ENCODE results near the gene ARMC9.
"Not testable (repeated sequence)": the region's sequence is repeated elsewhere in the genome, so short reads cannot be mapped to it uniquely, and the experiment has no call there.

ARMC9 gene

GRCh38 chr2:231348173-231348572, 149.7 kb downstream of the ARMC9 start:
- DNase-seq, result no peak

DNA sequence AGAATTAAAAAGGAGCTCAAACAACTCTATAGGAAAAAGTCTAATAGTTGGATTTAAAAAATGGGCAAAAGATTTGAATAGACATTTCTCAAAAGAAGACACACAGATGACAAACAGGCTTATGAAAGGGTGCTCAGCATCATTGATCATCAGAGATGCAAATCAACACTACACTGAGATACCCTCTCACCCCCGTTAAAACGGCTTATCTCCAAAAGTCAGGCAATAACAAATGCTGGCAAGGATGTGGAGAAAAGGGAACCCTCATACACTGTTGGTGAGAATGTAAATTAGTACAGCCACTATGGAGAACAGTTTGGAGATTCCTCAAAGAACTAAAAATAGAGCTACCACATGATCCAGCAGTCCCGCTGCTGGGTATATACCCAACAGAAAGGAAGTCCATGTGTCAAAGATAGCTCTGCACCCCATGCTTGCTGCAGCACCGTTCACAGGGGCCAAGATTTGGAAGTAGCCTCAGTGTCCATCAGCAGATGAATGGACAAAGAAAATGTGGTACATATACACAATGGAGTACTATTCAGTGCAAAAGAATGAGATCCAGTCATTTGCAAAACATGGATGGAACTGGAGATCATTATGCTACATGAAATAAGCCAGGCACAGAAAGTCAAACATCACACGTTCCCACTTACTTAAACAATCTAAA, 150.4 kb downstream of the ARMC9 start:
- DNase-seq, result no peak

DNA sequence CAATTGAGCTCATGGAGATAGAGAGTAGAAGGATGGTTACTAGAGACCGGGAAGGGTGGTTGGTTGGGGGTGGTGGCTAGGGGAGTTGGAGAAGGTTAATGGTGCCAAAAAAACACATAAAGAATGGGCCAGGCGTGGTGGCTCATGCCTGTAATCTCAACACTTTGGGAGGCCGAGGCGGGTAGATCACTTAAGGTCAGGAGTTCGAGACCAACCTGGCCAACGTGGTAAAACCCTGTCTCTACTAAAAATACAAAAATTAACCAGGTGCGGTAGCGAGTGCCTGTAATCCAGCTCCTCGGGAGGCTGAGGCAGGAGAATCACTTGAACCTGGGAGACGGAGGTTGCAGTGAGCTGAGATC, 150.9 kb downstream of the ARMC9 start:
- not testable (repeated sequence) for DNase-seq

DNA sequence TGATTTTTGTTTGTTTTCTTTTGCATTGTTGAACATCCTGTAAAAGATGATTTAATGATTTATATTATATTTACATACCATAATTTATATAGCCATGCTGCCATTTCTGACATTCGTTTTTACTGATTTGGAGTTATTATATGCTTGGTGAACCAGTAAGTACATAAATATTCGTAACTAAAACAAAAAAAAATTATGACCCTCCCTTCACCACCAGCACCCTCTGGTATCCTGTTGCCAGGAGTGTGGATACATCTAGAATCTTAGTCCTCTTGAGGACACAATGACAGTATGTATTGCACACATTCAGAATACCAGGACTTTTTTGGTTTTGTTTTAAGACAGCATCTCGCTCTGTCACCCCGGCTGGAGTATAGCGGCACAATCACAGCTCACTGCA, 153.2 kb downstream of the ARMC9 start:
- no peak for DNase-seq

GRCh38 chr2:231353469-231353868, 155.0 kb downstream of the ARMC9 start:
- DNase-seq, result no peak

DNA sequence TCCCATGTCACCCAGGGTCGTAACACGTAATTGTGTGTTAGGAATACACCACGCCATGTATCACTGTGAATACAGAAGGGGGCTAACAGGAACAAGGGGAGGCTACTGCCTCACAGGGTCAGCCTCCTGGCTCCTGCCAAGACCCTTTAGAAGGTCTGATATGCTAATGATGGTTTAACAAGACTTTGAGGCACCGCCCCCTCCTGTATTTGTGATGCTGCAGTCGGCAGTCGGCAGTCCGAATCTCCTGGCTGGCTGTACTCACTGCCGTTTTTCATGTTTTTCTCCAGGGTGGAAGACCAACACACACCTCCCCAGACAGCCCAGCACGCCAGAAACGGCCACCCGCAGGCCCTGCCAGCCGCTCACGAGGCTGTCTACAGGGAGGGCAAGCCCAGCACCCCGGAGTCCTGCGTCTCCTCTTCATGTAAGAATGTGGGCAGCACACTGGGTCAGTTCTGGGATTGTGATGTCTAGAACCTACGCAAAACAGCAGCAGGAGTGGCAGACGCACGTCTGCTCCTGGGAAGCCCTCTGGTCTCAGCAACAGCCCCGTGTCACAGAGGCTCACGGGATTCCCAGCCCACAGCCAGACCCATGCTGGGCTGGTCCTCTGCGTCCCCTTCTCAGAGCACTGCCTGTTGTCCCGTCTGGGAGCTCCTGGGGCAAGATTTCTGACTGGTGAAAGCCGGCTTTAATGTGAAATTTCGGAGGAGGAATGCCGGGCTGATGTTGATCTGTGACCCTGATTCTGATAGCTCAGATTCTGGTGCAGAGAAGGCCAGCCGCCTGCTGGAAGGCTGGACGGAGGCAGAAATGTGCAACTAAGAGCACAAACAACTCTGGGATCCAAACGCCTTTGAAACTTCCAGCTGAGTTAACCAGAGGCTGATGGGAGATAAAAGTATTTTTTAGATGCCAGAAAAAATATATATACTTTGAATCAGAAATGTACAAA, 157.4 kb downstream of the ARMC9 start:
- DNase-seq, result no peak

DNA sequence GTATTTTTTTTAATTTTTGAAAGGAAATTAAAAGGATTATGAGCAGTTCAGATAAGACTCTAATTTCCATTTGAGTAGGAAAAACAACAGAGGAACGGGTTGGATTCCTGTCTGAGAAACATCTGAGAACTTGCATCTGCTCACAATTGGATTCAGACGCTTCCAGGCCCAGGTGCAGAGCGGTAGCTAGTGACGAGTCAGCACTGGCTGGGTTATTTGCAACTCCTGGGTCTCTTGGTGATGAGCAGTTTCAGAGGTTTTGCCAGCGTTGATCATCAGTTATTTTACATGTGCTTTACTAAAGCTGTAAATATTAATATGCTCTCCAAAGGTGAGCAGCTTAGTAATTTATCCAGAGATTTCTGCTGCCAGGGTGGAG, 158.0 kb downstream of the ARMC9 start:
- no peak for DNase-seq

GRCh38 chr2:231357048-231357447, 158.6 kb downstream of the ARMC9 start:
- no peak for DNase-seq

DNA sequence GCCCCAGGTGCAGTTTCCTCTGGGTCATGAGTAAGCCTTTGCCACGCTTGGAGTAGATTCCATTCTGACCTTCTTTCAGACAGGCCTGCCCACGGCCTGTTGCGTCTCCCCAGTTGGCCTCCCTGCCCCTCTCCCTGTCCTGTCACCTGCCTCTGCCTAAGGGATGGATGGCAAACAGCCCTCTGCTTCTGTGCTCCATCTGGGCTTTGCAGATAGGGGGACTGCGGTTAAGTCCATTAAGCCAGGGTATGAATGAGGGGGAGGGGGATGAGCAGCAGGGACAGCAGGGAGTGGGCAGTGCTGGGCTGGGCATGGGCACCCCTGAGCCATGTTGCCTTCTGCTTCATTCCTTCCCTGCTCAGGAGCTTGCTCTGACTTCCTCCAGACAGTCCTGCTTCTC, 159.5 kb downstream of the ARMC9 start:
- DNase-seq, result no peak

DNA sequence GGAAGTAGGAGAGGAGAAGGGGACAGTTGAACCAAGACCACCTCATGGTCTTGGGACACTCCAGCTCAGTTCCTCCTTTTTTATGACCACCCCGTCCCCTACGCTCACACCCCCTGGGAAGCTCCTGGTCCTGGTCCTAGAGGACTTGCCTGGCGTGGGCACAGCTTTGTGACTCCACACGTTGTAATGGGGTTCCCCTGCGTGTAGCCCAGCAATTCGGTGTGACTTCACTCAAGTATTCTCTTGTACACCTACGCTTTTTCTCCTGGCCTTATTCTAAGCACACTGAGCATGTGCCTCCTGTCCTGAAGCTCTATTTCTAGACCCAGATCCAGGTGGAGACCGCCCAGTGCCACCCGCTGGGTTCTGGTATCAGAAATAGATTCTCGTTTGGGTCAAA, 161.0 kb downstream of the ARMC9 start:
- DNase-seq, result no peak

DNA sequence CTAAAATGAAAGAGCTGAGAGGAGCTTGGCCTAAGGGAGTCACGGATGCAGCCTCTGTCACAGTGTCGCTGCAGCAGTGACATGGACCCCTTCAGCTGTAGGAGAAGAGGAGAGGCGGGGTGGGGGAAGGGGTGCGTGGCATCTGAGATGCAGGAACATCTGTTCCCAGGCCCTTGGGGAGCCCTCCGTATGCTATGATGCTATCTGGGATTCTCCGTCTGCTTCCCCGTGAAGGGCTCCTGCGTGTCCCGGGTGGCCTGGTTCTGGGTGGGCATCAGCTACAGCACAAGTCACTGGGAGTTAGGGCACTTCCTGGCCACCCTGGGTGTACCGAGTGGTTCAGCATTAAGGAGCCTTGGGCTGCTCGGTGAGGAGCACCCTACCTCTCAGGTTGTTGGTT, 161.5 kb downstream of the ARMC9 start:
- DNase-seq, result no peak

GRCh38 chr2:231360401-231360800, 162.0 kb downstream of the ARMC9 start:
- no peak for DNase-seq

DNA sequence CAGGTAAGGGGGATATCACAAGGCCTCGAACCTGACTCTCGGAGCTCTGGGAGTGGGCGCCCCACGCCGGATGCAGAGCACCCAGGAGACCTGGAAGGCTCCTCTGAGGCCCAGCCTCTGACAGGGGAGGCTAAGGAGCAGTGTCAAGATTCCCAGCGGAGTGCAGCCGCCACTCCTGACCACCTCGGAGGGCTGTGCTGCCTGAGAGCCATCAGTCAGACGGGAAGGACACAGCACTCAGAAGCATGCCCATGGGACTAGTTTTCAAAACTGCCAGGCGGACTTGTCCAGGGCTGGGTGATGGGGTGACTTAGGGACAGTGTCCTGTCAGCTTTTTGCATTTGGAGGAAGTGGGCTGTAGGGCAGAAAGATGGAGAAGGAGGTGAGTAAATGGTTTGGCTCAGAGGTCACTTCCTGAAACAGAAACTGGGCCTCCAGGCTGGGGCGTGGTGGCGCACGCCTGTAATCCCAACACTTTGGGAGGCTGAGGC, 162.5 kb downstream of the ARMC9 start:
- no peak for DNase-seq

DNA sequence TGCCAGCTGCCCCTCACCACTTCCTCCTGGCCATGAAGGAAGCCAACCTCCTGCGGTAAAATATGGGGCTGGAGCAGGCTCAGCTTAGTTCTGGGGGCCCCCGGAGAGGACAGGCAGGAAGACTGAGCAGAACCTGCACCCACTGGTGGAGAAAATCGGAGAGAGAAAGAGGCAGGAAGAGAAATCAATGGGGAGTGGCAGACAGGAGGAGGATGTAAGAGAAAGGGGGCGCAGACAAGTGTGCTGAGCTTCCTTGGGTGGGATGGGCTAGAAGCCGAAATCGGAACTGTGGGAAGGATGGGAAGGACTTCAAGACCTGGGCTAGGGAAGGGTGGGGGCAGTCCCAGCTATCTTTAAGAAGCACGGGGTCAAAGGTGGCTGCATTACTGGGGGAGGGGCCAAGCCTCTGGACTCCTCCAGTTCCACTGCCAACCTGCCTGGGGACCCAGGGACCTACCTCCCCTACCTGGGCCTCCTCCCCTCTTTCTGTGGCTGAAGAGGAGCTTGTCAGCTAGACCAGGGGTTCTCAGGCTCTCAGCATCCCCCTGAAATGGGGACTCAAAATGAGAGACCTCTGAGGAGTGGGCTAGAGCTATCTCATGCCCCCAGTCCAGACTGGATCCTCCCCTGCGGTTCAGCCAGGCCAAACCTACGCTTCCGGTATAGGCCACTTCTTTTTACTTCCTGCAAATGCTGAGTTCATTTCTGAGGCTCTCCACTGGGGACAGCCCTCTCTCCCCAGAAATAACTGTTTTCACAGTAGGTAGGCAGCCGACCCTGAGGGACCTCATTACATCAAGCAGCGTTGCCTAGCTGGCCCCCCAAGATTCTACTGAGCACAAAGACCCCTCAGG, 163.5 kb downstream of the ARMC9 start:
- no peak for DNase-seq

DNA sequence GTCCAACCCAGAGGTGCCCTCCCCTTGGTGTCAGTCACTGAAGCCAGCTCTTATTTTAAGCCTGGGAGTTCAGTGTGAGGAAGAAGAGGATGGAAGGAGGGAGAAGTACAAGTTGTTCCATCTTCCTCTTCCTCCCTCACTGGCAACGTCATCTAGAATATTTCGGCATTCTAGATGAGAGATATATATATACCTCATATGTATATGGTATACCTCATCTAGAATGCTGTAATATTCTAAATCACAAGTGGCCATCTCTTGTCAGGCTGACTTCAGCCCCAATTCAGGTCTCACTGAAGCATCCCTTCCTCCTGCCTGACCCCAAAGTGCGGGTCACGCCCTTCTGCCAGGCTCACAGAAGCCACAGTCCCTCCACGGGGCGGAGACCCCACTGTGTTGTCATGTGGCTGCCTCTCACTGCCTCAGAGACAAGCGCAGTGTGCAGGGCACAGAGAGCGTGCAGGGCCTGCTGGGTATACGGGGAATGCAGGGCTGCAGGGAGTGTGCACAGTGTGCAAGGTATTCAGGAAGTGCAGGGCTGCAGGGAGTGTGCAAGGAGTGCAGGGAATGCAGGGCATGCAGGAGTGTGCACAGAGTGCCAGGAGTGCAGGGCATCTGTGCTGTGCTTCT, 164.2 kb downstream of the ARMC9 start:
- DNase-seq, result no peak

DNA sequence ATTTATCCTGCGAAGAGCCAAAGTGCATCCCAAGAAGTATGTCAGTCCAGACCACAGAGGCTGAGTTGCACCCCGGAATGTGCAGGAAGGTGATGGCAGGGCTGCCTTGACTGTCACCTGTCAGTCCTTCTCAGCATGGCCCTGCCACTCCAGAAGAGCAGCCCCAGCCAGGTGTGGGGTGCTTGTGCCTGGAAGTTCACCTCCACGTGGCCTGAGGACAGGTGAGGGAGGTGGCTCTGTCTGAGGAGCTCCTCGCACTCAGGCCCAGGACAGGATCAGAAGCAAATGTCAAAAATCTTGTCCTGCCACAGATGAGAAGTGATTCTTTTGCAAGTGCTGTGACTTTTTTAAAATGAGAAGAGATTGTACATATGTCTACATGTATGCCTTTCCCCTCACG, 165.6 kb downstream of the ARMC9 start:
- DNase-seq, result no peak

- peak; percentile 72 to 74 for DNase-seq
These were observed 166.8 kb downstream of the ARMC9 start for GRCh38 chr2:231364961-231365810.

- no peak for DNase-seq
These were observed 168.7 kb downstream of the ARMC9 start for GRCh38 chr2:231367178-231367577.

- no peak for DNase-seq
These were observed 171.4 kb downstream of the ARMC9 start for GRCh38 chr2:231369580-231370428.

DNA sequence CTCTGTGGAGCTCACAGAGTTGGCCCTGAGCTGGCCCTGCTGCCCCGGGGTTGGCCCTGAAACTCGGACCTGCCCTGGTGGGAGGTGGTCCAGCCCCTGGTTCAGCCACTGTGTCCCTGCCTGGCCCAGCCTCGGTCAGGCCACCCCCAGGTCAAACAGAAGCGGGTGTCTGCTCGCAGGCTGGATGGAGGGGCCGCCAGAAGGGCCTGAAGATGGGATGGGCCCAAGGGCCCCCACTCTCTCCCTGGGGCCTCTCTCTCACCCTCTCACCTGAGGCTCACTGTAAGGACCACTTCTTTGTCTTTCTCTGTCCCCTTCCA, 172.0 kb downstream of the ARMC9 start:
- no peak for DNase-seq

Data from SHP77 (cell line).